Esophagus mucosa (tissue), 1 donor: ENCODE data around the gene KPNB1. TPM values are rescaled to one million over a fixed set of nuclear protein-coding genes. Genes with fewer than 3 reads are reported as not detected.
A peak's percentile ranks its signal among the peaks of the same experiment; 100 is the strongest.
"Not testable (repeated sequence)": the region's sequence is repeated elsewhere in the genome, so short reads cannot be mapped to it uniquely, and the experiment has no call there.

Experiments
- ATAC-seq: fragments of 200-7000 bp; cut with Tn5 transposase; one replicate; pipeline ENCODE4 v1.9.1; 2020
- total RNA-seq: library from RNA; stranded (reverse); gene quantifications from one replicate; pipeline ENCODE4 v1.2.4, GENCODE V29; 2023
- donor health status: DM: yes; HTN: yes; CAD: no.

KPNB1 gene
- total RNA-seq, 1 donor from 2014 or later, result 232 TPM

GRCh38 chr17:47682138-47682537 is 32.4 kb downstream of the KPNB1 start:
- ATAC-seq, result no peak

- not testable (repeated sequence) for ATAC-seq
Measured at GRCh38 chr17:47682727-47683126, 33.0 kb downstream of the KPNB1 start.

GRCh38 chr17:47684025-47684424 is 34.3 kb downstream of the KPNB1 start:
- no peak for ATAC-seq

- no peak for ATAC-seq
Measured at GRCh38 chr17:47684535-47685193, 34.9 kb downstream of the KPNB1 start.

GRCh38 chr17:47685556-47686275 is 36.0 kb downstream of the KPNB1 start:
- ATAC-seq, result no peak

GRCh38 chr17:47686276-47686635 is 36.5 kb downstream of the KPNB1 start:
- ATAC-seq, result no peak

GRCh38 chr17:47686664-47687327 is 37.1 kb downstream of the KPNB1 start:
- no peak for ATAC-seq

- ATAC-seq, result no peak
Measured at GRCh38 chr17:47687328-47687690, 37.6 kb downstream of the KPNB1 start.

- no peak for ATAC-seq
Measured at GRCh38 chr17:47687748-47688147, 38.0 kb downstream of the KPNB1 start.

- ATAC-seq, result no peak
Measured at GRCh38 chr17:47690121-47690520, 40.4 kb downstream of the KPNB1 start.

GRCh38 chr17:47692137-47692894 is 42.6 kb downstream of the KPNB1 start:
- ATAC-seq, result no peak

- peak; percentile 44 for ATAC-seq
Measured at GRCh38 chr17:47692895-47693730, 43.4 kb downstream of the KPNB1 start.

- ATAC-seq, result peak; percentile 13
Measured at GRCh38 chr17:47693731-47694580, 44.2 kb downstream of the KPNB1 start, which contains the start of gene TBKBP1. Gene TBKBP1, plus strand, starts transcription at chr17:47694161. Its CDS starts 1,952 bp downstream, at chr17:47696113.

- peak; percentile 54 for ATAC-seq
Measured at GRCh38 chr17:47694581-47695428, 45.1 kb downstream of the KPNB1 start.

- peak; percentile 21 for ATAC-seq
Measured at GRCh38 chr17:47695429-47696376, 46.0 kb downstream of the KPNB1 start.

GRCh38 chr17:47696717-47697642 is 47.3 kb downstream of the KPNB1 start:
- ATAC-seq, result no peak

GRCh38 chr17:47697906-47698711 is 48.4 kb downstream of the KPNB1 start:
- no peak for ATAC-seq
